HepG2 (cell line): Measurements from ENCODE around the gene ZNF621. TPM values are rescaled to one million over a fixed set of nuclear protein-coding genes. Genes with fewer than 3 reads are reported as not detected.
A peak's percentile ranks its signal among the peaks of the same experiment; 100 is the strongest.

ENCODE experiments used
- CBX5 ChIP-seq: sonication (generic); formaldehyde crosslinking; IDR thresholded peaks from 2 replicates; pipeline ENCODE4 v1.4.0; 2020; ENCODE audit warnings: missing genetic modification reagents, borderline replicate concordance
- E2F1 ChIP-seq: sonication (generic); formaldehyde crosslinking; IDR thresholded peaks from 2 replicates; pipeline ENCODE4 v1.5.0; 2020; ENCODE audit warnings: missing genetic modification reagents
- ESRRA ChIP-seq: sonication (generic); formaldehyde crosslinking; IDR thresholded peaks from 2 replicates; pipeline ENCODE4 v1.5.1; 2020; ENCODE audit warnings: mild to moderate bottlenecking, low read depth, missing genetic modification reagents
- JARID2 ChIP-seq: sonication (generic); formaldehyde crosslinking; IDR thresholded peaks from 2 replicates; pipeline ENCODE4 v1.8.1; 2023; ENCODE audit warnings: missing genetic modification reagents, inconsistent platforms; ENCODE audit not compliant: insufficient replicate concordance
- MAZ ChIP-seq, 2 experiments: sonication (generic) in 1 of 2; formaldehyde crosslinking in 1 of 2; IDR thresholded peaks; 2 replicates each; pipeline versions ENCODE4 v1.5.0 to v1.6.1; 2012 to 2020; ENCODE audit warnings: low read depth in 2 of 2, mild to moderate bottlenecking in 2 of 2, borderline replicate concordance in 1 of 2, improper control_type of control experiment in 1 of 2, low read length in 1 of 2, missing genetic modification reagents in 1 of 2, moderate library complexity in 1 of 2
- MIXL1 ChIP-seq: IDR thresholded peaks from 2 replicates; pipeline ENCODE4 v1.6.1; 2016
- MTF2 ChIP-seq: sonication (generic); formaldehyde crosslinking; IDR thresholded peaks from 2 replicates; pipeline ENCODE4 v1.5.0; 2020; ENCODE audit warnings: missing genetic modification reagents, borderline replicate concordance
- NPAS2 ChIP-seq: sonication (generic); formaldehyde crosslinking; IDR thresholded peaks from 2 replicates; pipeline ENCODE4 v1.8.0; 2022; ENCODE audit warnings: mild to moderate bottlenecking, missing genetic modification reagents, borderline replicate concordance
- PATZ1 ChIP-seq: sonication (generic); formaldehyde crosslinking; IDR thresholded peaks from 2 replicates; pipeline ENCODE4 v1.4.0; 2020; ENCODE audit warnings: missing genetic modification reagents
- POLR2A ChIP-seq, 2 experiments: IDR thresholded peaks; 2 replicates each; pipeline ENCODE4 v1.6.1; 2011; ENCODE audit warnings: low read depth in 2 of 2, low read length in 2 of 2, mild to moderate bottlenecking in 1 of 2, moderate library complexity in 1 of 2; ENCODE audit not compliant: insufficient read depth in 1 of 2
- RELA ChIP-seq: sonication (generic); formaldehyde crosslinking; IDR thresholded peaks from 2 replicates; pipeline ENCODE4 v1.4.0; 2020; ENCODE audit warnings: missing genetic modification reagents
- TBX2 ChIP-seq: sonication (generic); formaldehyde crosslinking; IDR thresholded peaks from 2 replicates; pipeline ENCODE4 v1.5.0; 2020; ENCODE audit warnings: missing genetic modification reagents, mild to moderate bottlenecking, borderline replicate concordance
- ZBTB33 ChIP-seq: sonication (generic); formaldehyde crosslinking; IDR thresholded peaks from 2 replicates; pipeline ENCODE4 v1.4.0; 2020; ENCODE audit warnings: missing genetic modification reagents
- ZBTB42 ChIP-seq: sonication (generic); formaldehyde crosslinking; IDR thresholded peaks from 2 replicates; pipeline ENCODE4 v1.5.0; 2020; ENCODE audit warnings: mild to moderate bottlenecking, missing genetic modification reagents
- ZFP36 ChIP-seq: fragments of 150-350 bp; IDR thresholded peaks from 2 replicates; pipeline ENCODE4 v1.6.1; 2018; ENCODE audit warnings: borderline replicate concordance, low read length, low read depth; ENCODE audit not compliant: partially characterized antibody
- ZNF281 ChIP-seq: sonication (generic); formaldehyde crosslinking; IDR thresholded peaks from 2 replicates; pipeline ENCODE4 v1.4.0; 2020; ENCODE audit warnings: missing genetic modification reagents, borderline replicate concordance
- ZNF431 ChIP-seq: sonication (generic); formaldehyde crosslinking; IDR thresholded peaks from 2 replicates; pipeline ENCODE4 v1.9.0; 2022; ENCODE audit warnings: missing genetic modification reagents, low read depth, mild to moderate bottlenecking, borderline replicate concordance
- ZNF724P ChIP-seq: sonication (generic); formaldehyde crosslinking; IDR thresholded peaks from 2 replicates; pipeline ENCODE4 v1.8.0; 2022; ENCODE audit warnings: missing genetic modification reagents, borderline replicate concordance
- polyA plus RNA-seq, 8 experiments: library from polyadenylated mRNA; depleted of rRNA in 3 of 8; stranded (reverse) in 7 of 8; unstranded in 1 of 8; fragments of >200 nt; fragmentation: Illumina TruSeq in 4 of 8; extraction: Trizol in 4 of 8; gene quantifications; 2 replicates each; pipeline versions ENCODE4 v1.2.1 to v1.2.3, GENCODE V29; 2011 to 2016; ENCODE audit warnings: low read depth in 4 of 8, missing spikeins in 1 of 8, mixed read lengths in 1 of 8; ENCODE audit not compliant: insufficient read depth in 1 of 8
- total RNA-seq, 5 experiments: library from RNA; depleted of rRNA; stranded (reverse); fragments of >200 nt; fragmentation: Illumina TruSeq; extraction: Trizol; gene quantifications; 2 replicates each; pipeline ENCODE4 v1.2.3, GENCODE V29; 2016; ENCODE audit warnings: low read depth in 1 of 5

The ZNF621 gene
- total and polyA plus RNA-seq, 2 of the 13 experiments (the other 11 are each of a cell fraction or from before 2014, with no cell fraction given): 13.2 to 14.9 TPM

- TF ChIP-seq MAZ (IDR thresholded peaks at IDR 0.05; ENCODE audit: borderline replicate concordance, low read depth, low read length): no peak
- TF ChIP-seq MAZ (CRISPR knock-in tag; IDR thresholded peaks at IDR 0.05; ENCODE audit: low read depth): peak; percentile 69; the same call in 1 of the 2 replicates
- TF ChIP-seq MTF2 (CRISPR knock-in tag): peak; percentile 70; the same call in 1 of the 2 replicates
- TF ChIP-seq ESRRA (CRISPR knock-in tag): 0 out of 2 replicates have a peak, but pooled peaks have one; percentile 53
- peak; percentile 68; the same call in 1 of the 2 replicates for TF ChIP-seq RELA
- peak; percentile 71; the same call in 1 of the 2 replicates for TF ChIP-seq CBX5 (CRISPR knock-in tag)
- TF ChIP-seq ZNF431 (CRISPR knock-in tag): 0 out of 2 replicates have a peak, but pooled peaks have one; percentile 63
- peak; percentile 87 for TF ChIP-seq ZBTB33
- peak; percentile 65 for TF ChIP-seq PATZ1 (CRISPR knock-in tag)
- TF ChIP-seq E2F1 (CRISPR knock-in tag): peak; percentile 58; the same call in 1 of the 2 replicates
- TF ChIP-seq ZFP36: no peak
- no peak for TF ChIP-seq NPAS2 (CRISPR knock-in tag)
- TF ChIP-seq POLR2A (IDR thresholded peaks at IDR 0.05; ENCODE audit: insufficient read depth in 1 of 2, low read depth in 2 of 2, low read length in 2 of 2): peak; percentile 74 to 78
- TF ChIP-seq JARID2 (CRISPR knock-in tag): peak; percentile 81
- TF ChIP-seq ZNF281 (CRISPR knock-in tag): 0 out of 2 replicates have a peak, but pooled peaks have one; percentile 17
- TF ChIP-seq ZNF724P (CRISPR knock-in tag): no peak
- peak; percentile 65; the same call in 1 of the 2 replicates for TF ChIP-seq ZBTB42
- TF ChIP-seq MIXL1 (CRISPR knock-in tag): 0 out of 2 replicates have a peak, but pooled peaks have one; percentile 31
- TF ChIP-seq TBX2: peak; percentile 74; the same call in 1 of the 2 replicates
These were observed 18.9 kb upstream of the ZNF621 start, which contains the start of gene ZNF620 (continued) for GRCh38 chr3:40505599-40506462.
